ENCODE results near the gene CRYGN.

The CRYGN gene

GRCh38 chr7:151396328-151396970 lies 43.5 kb downstream of the CRYGN start:
- H3K79me2 ChIP-seq (ENCODE audit: insufficient read depth, low read length): no peaks in the 10 kb centered on the region
- TF ChIP-seq EZH2 (IDR thresholded peaks at IDR 0.05; ENCODE audit: borderline replicate concordance, low read depth, low read length, severe bottlenecking) (no peak), CTCF (IDR thresholded peaks at IDR 0.05; ENCODE audit: borderline replicate concordance, extremely low read depth, low read length, poor library complexity, severe bottlenecking) (no peak)

GRCh38 chr7:151395036-151395367 lies 44.9 kb downstream of the CRYGN start:
- Histone ChIP-seq H3K4me3 (ENCODE audit: low read depth in 1 of 2, low read length in 2 of 2) (no peak overlapping the region), H2AFZ (ENCODE audit: low read depth, low read length) (no peak overlapping the region), H3K79me2 (ENCODE audit: insufficient read depth, low read length) (no peaks in the 10 kb centered on the region), H3K4me2 (ENCODE audit: insufficient read depth, low read length) (no peak overlapping the region), H3K4me1 (ENCODE audit: insufficient read depth, low read length) (no peaks in the 10 kb centered on the region), H3K36me3 (ENCODE audit: insufficient read depth, low read length) (peaks cover 30% of the 10 kb centered on the region), H4K20me1 (ENCODE audit: insufficient read depth, low read length) (no peaks in the 10 kb centered on the region), H3K9ac (ENCODE audit: low read depth, low read length) (no peak overlapping the region), H3K9me3 (ENCODE audit: insufficient read depth, low read length, severe bottlenecking) (peaks cover 7% of the 10 kb centered on the region), H3K27ac (ENCODE audit: low read length) (no peak overlapping the region), H3K27me3 (ENCODE audit: insufficient read depth, low read length, poor library complexity) (no peaks in the 10 kb centered on the region)
- no peak for TF ChIP-seq CTCF (IDR thresholded peaks at IDR 0.05; ENCODE audit: borderline replicate concordance, extremely low read depth, low read length, poor library complexity, severe bottlenecking)
- TF ChIP-seq EZH2 (IDR thresholded peaks at IDR 0.05; ENCODE audit: borderline replicate concordance, low read depth, low read length, severe bottlenecking): no peak
- DNase-seq (no peak), ATAC-seq (ENCODE audit: insufficient read depth, low read depth) (no peak)

More at GRCh38 chr7:151396328-151396970, 43.5 kb downstream of the CRYGN start:
- Histone ChIP-seq H2AFZ (ENCODE audit: low read depth, low read length) (no peak overlapping the region), H4K20me1 (ENCODE audit: insufficient read depth, low read length) (no peaks in the 10 kb centered on the region), H3K9ac (ENCODE audit: low read depth, low read length) (no peak overlapping the region), H3K27me3 (ENCODE audit: insufficient read depth, low read length, poor library complexity) (no peaks in the 10 kb centered on the region), H3K27ac (ENCODE audit: low read length) (peak overlapping the region; percentile 12; the same call in 1 of the 2 replicates), H3K4me2 (ENCODE audit: insufficient read depth, low read length) (no peak overlapping the region), H3K9me3 (ENCODE audit: insufficient read depth, low read length, severe bottlenecking) (peaks cover 7% of the 10 kb centered on the region), H3K4me1 (ENCODE audit: insufficient read depth, low read length) (no peaks in the 10 kb centered on the region; the same call in 1 of the 2 replicates), H3K4me3 (ENCODE audit: low read depth in 1 of 2, low read length in 2 of 2) (no peak overlapping the region), H3K36me3 (ENCODE audit: insufficient read depth, low read length) (peaks cover 23% of the 10 kb centered on the region)
- DNase-seq: no peak
- ATAC-seq (ENCODE audit: insufficient read depth, low read depth): no peak

- H3K79me2 ChIP-seq (ENCODE audit: insufficient read depth, low read length): no peaks in the 10 kb centered on the region
- peaks cover 7% of the 10 kb centered on the region for H3K9me3 ChIP-seq (ENCODE audit: insufficient read depth, low read length, severe bottlenecking)
- H3K4me1 ChIP-seq (ENCODE audit: insufficient read depth, low read length): no peaks in the 10 kb centered on the region
- peaks cover 26% of the 10 kb centered on the region for H3K36me3 ChIP-seq (ENCODE audit: insufficient read depth, low read length)
- H3K9ac ChIP-seq (ENCODE audit: low read depth, low read length): no peak overlapping the region
- DNase-seq (no peak), ATAC-seq (ENCODE audit: insufficient read depth, low read depth) (no peak)
- H2AFZ ChIP-seq (ENCODE audit: low read depth, low read length): no peak overlapping the region
- H3K4me3 ChIP-seq (ENCODE audit: low read depth in 1 of 2, low read length in 2 of 2): no peak overlapping the region
- H4K20me1 ChIP-seq (ENCODE audit: insufficient read depth, low read length): no peaks in the 10 kb centered on the region
- TF ChIP-seq CTCF (IDR thresholded peaks at IDR 0.05; ENCODE audit: borderline replicate concordance, extremely low read depth, low read length, poor library complexity, severe bottlenecking) (no peak), EZH2 (IDR thresholded peaks at IDR 0.05; ENCODE audit: borderline replicate concordance, low read depth, low read length, severe bottlenecking) (no peak)
- H3K4me2 ChIP-seq (ENCODE audit: insufficient read depth, low read length): no peak overlapping the region
- H3K27me3 ChIP-seq (ENCODE audit: insufficient read depth, low read length, poor library complexity): no peaks in the 10 kb centered on the region
- no peak overlapping the region for H3K27ac ChIP-seq (ENCODE audit: low read length)
These were observed 45.6 kb downstream of the CRYGN start for GRCh38 chr7:151394076-151395035.

Data from DND-41 (cell line).